ENCODE data around the gene AKAP13. TPM values are rescaled to one million over a fixed set of nuclear protein-coding genes. Genes with fewer than 3 reads are reported as not detected.

AKAP13 gene
- total and polyA plus RNA-seq, 2 of the 8 experiments (the other 6 are each of a cell fraction or from before 2014, with no cell fraction given) = 14.0 to 46.2 TPM

DNA sequence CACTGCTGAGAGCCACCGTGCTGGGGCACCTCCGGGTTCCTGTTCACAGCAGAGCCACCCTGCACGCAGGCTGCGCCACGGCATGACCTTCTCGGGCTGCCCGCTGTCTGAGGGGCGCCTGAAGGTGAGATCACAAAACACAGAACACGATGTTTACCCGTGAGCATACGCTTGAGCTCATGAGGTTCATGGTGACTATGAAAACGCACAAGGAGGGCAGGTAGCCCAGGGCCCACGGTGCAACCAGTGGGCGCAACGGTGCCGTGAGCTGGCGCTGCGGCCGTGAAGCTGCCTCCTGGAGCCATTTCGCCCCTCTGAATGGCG is 378.2 kb downstream of the AKAP13 start (continued):
- TF ChIP-seq, protein P1, sequence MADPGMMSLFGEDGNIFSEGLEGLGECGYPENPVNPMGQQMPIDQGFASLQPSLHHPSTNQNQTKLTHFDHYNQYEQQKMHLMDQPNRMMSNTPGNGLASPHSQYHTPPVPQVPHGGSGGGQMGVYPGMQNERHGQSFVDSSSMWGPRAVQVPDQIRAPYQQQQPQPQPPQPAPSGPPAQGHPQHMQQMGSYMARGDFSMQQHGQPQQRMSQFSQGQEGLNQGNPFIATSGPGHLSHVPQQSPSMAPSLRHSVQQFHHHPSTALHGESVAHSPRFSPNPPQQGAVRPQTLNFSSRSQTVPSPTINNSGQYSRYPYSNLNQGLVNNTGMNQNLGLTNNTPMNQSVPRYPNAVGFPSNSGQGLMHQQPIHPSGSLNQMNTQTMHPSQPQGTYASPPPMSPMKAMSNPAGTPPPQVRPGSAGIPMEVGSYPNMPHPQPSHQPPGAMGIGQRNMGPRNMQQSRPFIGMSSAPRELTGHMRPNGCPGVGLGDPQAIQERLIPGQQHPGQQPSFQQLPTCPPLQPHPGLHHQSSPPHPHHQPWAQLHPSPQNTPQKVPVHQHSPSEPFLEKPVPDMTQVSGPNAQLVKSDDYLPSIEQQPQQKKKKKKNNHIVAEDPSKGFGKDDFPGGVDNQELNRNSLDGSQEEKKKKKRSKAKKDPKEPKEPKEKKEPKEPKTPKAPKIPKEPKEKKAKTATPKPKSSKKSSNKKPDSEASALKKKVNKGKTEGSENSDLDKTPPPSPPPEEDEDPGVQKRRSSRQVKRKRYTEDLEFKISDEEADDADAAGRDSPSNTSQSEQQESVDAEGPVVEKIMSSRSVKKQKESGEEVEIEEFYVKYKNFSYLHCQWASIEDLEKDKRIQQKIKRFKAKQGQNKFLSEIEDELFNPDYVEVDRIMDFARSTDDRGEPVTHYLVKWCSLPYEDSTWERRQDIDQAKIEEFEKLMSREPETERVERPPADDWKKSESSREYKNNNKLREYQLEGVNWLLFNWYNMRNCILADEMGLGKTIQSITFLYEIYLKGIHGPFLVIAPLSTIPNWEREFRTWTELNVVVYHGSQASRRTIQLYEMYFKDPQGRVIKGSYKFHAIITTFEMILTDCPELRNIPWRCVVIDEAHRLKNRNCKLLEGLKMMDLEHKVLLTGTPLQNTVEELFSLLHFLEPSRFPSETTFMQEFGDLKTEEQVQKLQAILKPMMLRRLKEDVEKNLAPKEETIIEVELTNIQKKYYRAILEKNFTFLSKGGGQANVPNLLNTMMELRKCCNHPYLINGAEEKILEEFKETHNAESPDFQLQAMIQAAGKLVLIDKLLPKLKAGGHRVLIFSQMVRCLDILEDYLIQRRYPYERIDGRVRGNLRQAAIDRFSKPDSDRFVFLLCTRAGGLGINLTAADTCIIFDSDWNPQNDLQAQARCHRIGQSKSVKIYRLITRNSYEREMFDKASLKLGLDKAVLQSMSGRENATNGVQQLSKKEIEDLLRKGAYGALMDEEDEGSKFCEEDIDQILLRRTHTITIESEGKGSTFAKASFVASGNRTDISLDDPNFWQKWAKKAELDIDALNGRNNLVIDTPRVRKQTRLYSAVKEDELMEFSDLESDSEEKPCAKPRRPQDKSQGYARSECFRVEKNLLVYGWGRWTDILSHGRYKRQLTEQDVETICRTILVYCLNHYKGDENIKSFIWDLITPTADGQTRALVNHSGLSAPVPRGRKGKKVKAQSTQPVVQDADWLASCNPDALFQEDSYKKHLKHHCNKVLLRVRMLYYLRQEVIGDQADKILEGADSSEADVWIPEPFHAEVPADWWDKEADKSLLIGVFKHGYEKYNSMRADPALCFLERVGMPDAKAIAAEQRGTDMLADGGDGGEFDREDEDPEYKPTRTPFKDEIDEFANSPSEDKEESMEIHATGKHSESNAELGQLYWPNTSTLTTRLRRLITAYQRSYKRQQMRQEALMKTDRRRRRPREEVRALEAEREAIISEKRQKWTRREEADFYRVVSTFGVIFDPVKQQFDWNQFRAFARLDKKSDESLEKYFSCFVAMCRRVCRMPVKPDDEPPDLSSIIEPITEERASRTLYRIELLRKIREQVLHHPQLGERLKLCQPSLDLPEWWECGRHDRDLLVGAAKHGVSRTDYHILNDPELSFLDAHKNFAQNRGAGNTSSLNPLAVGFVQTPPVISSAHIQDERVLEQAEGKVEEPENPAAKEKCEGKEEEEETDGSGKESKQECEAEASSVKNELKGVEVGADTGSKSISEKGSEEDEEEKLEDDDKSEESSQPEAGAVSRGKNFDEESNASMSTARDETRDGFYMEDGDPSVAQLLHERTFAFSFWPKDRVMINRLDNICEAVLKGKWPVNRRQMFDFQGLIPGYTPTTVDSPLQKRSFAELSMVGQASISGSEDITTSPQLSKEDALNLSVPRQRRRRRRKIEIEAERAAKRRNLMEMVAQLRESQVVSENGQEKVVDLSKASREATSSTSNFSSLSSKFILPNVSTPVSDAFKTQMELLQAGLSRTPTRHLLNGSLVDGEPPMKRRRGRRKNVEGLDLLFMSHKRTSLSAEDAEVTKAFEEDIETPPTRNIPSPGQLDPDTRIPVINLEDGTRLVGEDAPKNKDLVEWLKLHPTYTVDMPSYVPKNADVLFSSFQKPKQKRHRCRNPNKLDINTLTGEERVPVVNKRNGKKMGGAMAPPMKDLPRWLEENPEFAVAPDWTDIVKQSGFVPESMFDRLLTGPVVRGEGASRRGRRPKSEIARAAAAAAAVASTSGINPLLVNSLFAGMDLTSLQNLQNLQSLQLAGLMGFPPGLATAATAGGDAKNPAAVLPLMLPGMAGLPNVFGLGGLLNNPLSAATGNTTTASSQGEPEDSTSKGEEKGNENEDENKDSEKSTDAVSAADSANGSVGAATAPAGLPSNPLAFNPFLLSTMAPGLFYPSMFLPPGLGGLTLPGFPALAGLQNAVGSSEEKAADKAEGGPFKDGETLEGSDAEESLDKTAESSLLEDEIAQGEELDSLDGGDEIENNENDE (IDR thresholded peaks at IDR 0.05; ENCODE audit: insufficient replicate concordance, low read length) = no peak
- TF ChIP-seq POLR2A (IDR thresholded peaks at IDR 0.05; ENCODE audit: control extremely low read depth in 1 of 2, low read depth in 2 of 2, low read length in 2 of 2) (no peak), CHD2 (IDR thresholded peaks at IDR 0.05; ENCODE audit: low read length) (no peak), GTF2F1 (IDR thresholded peaks at IDR 0.05; ENCODE audit: borderline replicate concordance, low read depth, low read length) (no peak), MAFK (IDR thresholded peaks at IDR 0.05; ENCODE audit: low read depth, low read length) (no peak), SIRT6 (IDR thresholded peaks at IDR 0.05; ENCODE audit: low read length) (no peak)

Data from H1 (cell line).